Thyroid gland (tissue), 4 donors: Measurements from ENCODE around the gene PHC2. TPM values are rescaled to one million over a fixed set of nuclear protein-coding genes. Genes with fewer than 3 reads are reported as not detected.
A peak's percentile ranks its signal among the peaks of the same experiment; 100 is the strongest.

Experiments used
- DNase-seq, 2 donors: peaks; one replicate each; pipeline ENCODE4 v3.0.0-alpha.2; 2019
- H3K27ac ChIP-seq, 3 donors: fragments of 200-600 bp; sonication (generic); 1 replicate in 2 of 3; 2 replicates in 1 of 3; pipeline ENCODE4 v1.5.1; 2016 to 2019; ENCODE audit warnings: mild to moderate bottlenecking in 1 of 3, moderate library complexity in 1 of 3
- H3K27me3 ChIP-seq: fragments of 200-600 bp; sonication (generic); one replicate; pipeline ENCODE4 v1.5.1; 2019
- H3K36me3 ChIP-seq, 2 donors: fragments of 200-600 bp; sonication (generic); one replicate each; pipeline ENCODE4 v1.5.1; 2016 to 2019
- H3K4me1 ChIP-seq, 2 donors: fragments of 200-600 bp; sonication (generic); one replicate each; pipeline ENCODE4 v1.5.1; 2017 to 2019
- H3K4me3 ChIP-seq, 3 donors: fragments of 200-600 bp; sonication (generic); replicated peaks in 1 of 3; 1 replicate in 2 of 3; 2 replicates in 1 of 3; pipeline ENCODE4 v1.5.1; 2016; ENCODE audit warnings: mild to moderate bottlenecking in 1 of 3
- H3K9me3 ChIP-seq: fragments of 200-600 bp; sonication (generic); one replicate; pipeline ENCODE4 v1.5.1; 2017
- CTCF ChIP-seq, 6 experiments: fragments of 200-600 bp in 3 of 6; fragments of 450-650 bp in 3 of 6; sonication (generic) in 3 of 6; IDR thresholded peaks; one replicate each; pipeline ENCODE4 v1.5.1; 2016 to 2019; ENCODE audit warnings: antibody characterized with exemption in 6 of 6, mild to moderate bottlenecking in 2 of 6, inconsistent platforms in 1 of 6, moderate library complexity in 1 of 6
- POLR2A ChIP-seq, 2 donors: fragments of 450-650 bp; IDR thresholded peaks; one replicate each; pipeline ENCODE4 v1.6.1; 2017; ENCODE audit warnings: antibody characterized with exemption in 2 of 2, mild to moderate bottlenecking in 2 of 2, moderate library complexity in 1 of 2
- WGBS, 2 donors: methylation state at CpG; one replicate each; pipeline ENCODE4 v1.1.5; 2017; 5-methylcytosine and 5-hydroxymethylcytosine counted together
- intact Hi-C: fragments of 100-400 bp; cut with DNase I; formaldehyde crosslinking; loops from one replicate; pipeline ENCODE4 v1.15.1; 2023
- total RNA-seq, 4 donors: library from RNA; depleted of rRNA; stranded (reverse); fragments of >200 nt; gene quantifications; one replicate each; pipeline ENCODE4 v1.2.3, GENCODE V29; 2016

Gene PHC2
- total RNA-seq, 4 donors from 2014 or later, result 86.8 to 150 (median 113) TPM

GRCh38 chr1:33343539-33343938 is 87.4 kb downstream of the PHC2 start:
- intact Hi-C loops, result no loop called here
- Histone ChIP-seq H3K4me3 (no peak overlapping the region), H3K4me1 (peaks cover 93 to 96% of the 10 kb centered on the region in 2 donors), H3K36me3 (no peaks in the 10 kb centered on the region), H3K27ac (peak overlapping the region; percentile 94 to 95 (median 94)), H3K27me3 (no peaks in the 10 kb centered on the region), H3K9me3 (no peaks in the 10 kb centered on the region)
- no peak for DNase-seq
- TF ChIP-seq CTCF (IDR thresholded peaks at IDR 0.05) (no peak), POLR2A (IDR thresholded peaks at IDR 0.05) (no peak)
- 44 to 51% methylated on average over 5 of the region's 5 CpGs for WGBS, 2 donors

- Histone ChIP-seq H3K4me1 (peaks cover 97 to 100% of the 10 kb centered on the region in 2 donors), H3K36me3 (no peaks in the 10 kb centered on the region), H3K27me3 (no peaks in the 10 kb centered on the region), H3K4me3 (no peak overlapping the region), H3K27ac (peak overlapping the region; percentile 94 to 95 (median 94)), H3K9me3 (no peaks in the 10 kb centered on the region)
- DNase-seq, result peak; percentile 88 to 91
- 8 to 15% methylated on average over 5 to 7 of the region's 7 CpGs for WGBS, 2 donors
- TF ChIP-seq CTCF (IDR thresholded peaks at IDR 0.05) (peak in 1 of 6 experiments; percentile 20), POLR2A (IDR thresholded peaks at IDR 0.05) (peak in 1 of 2 donors; percentile 35)
- intact Hi-C loops, result no loop called here
Observed at GRCh38 chr1:33342041-33342723, 88.7 kb downstream of the PHC2 start.

- no peaks in the 10 kb centered on the region for H3K27me3 ChIP-seq
- peak overlapping the region; percentile 94 to 95 (median 94) for H3K27ac ChIP-seq
- no peak overlapping the region for H3K4me3 ChIP-seq
- H3K9me3 ChIP-seq, result no peaks in the 10 kb centered on the region
- no peak for DNase-seq
- intact Hi-C loops, result no loop called here
- H3K36me3 ChIP-seq, result no peaks in the 10 kb centered on the region
- H3K4me1 ChIP-seq, result peaks cover 97 to 100% of the 10 kb centered on the region in 2 donors
- no peak for TF ChIP-seq CTCF (IDR thresholded peaks at IDR 0.05)
- TF ChIP-seq POLR2A (IDR thresholded peaks at IDR 0.05), result no peak
- WGBS, 2 donors, result 59 to 66% methylated on average over 6 of the region's 6 CpGs
Observed at GRCh38 chr1:33341190-33341589, 89.7 kb downstream of the PHC2 start.

GRCh38 chr1:33339413-33339812 is 91.5 kb downstream of the PHC2 start:
- H3K27ac ChIP-seq, result peak overlapping the region; percentile 88 to 95 (median 94)
- H3K9me3 ChIP-seq, result no peaks in the 10 kb centered on the region
- intact Hi-C loops, result no loop called here
- no peaks in the 10 kb centered on the region for H3K36me3 ChIP-seq
- WGBS, 2 donors, result 6 to 14% methylated on average over 2 of the region's 2 CpGs
- TF ChIP-seq CTCF (IDR thresholded peaks at IDR 0.05), result no peak
- TF ChIP-seq POLR2A (IDR thresholded peaks at IDR 0.05), result no peak
- no peak overlapping the region for H3K4me3 ChIP-seq
- H3K4me1 ChIP-seq, result peaks cover 91 to 100% of the 10 kb centered on the region in 2 donors
- DNase-seq, result peak; percentile 63 to 66
- no peaks in the 10 kb centered on the region for H3K27me3 ChIP-seq

- intact Hi-C loops, result no loop called here
- Histone ChIP-seq H3K27ac (peak overlapping the region; percentile 88 to 95 (median 94)), H3K4me1 (peaks cover 91 to 98% of the 10 kb centered on the region in 2 donors), H3K4me3 (no peak overlapping the region), H3K36me3 (no peaks in the 10 kb centered on the region), H3K27me3 (no peaks in the 10 kb centered on the region), H3K9me3 (no peaks in the 10 kb centered on the region)
- TF ChIP-seq POLR2A (IDR thresholded peaks at IDR 0.05) (no peak), CTCF (IDR thresholded peaks at IDR 0.05) (no peak)
- 39 to 46% methylated on average over 14 of the region's 14 CpGs for WGBS, 2 donors
- DNase-seq, result peak in 1 of 2 donors; percentile 35
Observed at GRCh38 chr1:33338440-33339211, 92.3 kb downstream of the PHC2 start.
